SK-N-MC (cell line): ENCODE data around the gene ZNF830.

ENCODE experiments used
- DNase-seq: peaks from one replicate; pipeline ENCODE4 v3.0.0-alpha.2; 2011; ENCODE audit warnings: low read depth, low spot score
- H3K27ac ChIP-seq: fragments of 200-600 bp; sonication (generic); 2 replicates; pipeline ENCODE4 v1.5.1; 2016; ENCODE audit warnings: mixed run types
- H3K36me3 ChIP-seq: fragments of 200-600 bp; sonication (generic); 2 replicates; pipeline ENCODE4 v1.6.1; 2017; ENCODE audit warnings: antibody characterized with exemption, low read length, mixed read lengths; ENCODE audit not compliant: insufficient read depth
- H3K4me3 ChIP-seq: fragments of 200-600 bp; sonication (generic); 2 replicates; pipeline ENCODE4 v1.5.1; 2016
- H3K9ac ChIP-seq: fragments of 200-600 bp; sonication (generic); 2 replicates; pipeline ENCODE4 v1.8.0; 2017; ENCODE audit warnings: mixed run types, mixed read lengths; ENCODE audit not compliant: insufficient read length
- H3K9me3 ChIP-seq: fragments of 200-600 bp; sonication (generic); 2 replicates; pipeline ENCODE4 v1.6.1; 2017; ENCODE audit warnings: low read depth, mild to moderate bottlenecking, antibody characterized with exemption, low read length, moderate library complexity, mixed read lengths
- EZH2 ChIP-seq: fragments of 200-600 bp; sonication (generic); IDR thresholded peaks from one replicate; pipeline ENCODE4 v1.6.1; 2017; ENCODE audit warnings: antibody characterized with exemption
- FOXP2 ChIP-seq: optimal IDR thresholded peaks from 2 replicates; pipeline ENCODE3; 2011; ENCODE audit warnings: mild to moderate bottlenecking, moderate library complexity; ENCODE audit not compliant: insufficient read depth; ENCODE audit errors: extremely low read length, control extremely low read depth
- POLR2AphosphoS5 ChIP-seq: IDR thresholded peaks from 2 replicates; pipeline ENCODE4 v1.6.1; 2012; ENCODE audit warnings: mild to moderate bottlenecking, low read depth, low read length, borderline replicate concordance

The ZNF830 gene

DNA sequence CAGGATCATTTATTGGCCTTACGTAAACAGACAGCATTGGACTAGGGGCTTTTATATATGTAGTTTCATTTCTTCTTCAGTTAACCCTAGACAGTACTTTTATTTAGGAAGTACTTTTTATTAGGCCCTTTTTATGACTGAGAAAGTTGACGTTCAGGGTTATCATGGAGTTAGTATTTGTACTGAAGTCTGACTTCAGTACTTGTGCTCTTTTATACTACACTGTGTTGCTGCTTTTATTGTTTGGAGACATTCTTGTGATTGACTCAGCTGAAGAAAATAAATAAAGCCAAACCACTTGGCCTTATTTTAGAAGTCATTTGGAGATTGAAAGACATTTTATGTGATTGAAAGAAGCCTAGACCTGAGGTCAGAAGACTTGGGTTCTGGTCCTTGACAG is 25.9 kb downstream of the ZNF830 start:
- Histone ChIP-seq H3K9me3 (no peaks in the 10 kb centered on the region), H3K36me3 (peaks cover 60% of the 10 kb centered on the region)

DNA sequence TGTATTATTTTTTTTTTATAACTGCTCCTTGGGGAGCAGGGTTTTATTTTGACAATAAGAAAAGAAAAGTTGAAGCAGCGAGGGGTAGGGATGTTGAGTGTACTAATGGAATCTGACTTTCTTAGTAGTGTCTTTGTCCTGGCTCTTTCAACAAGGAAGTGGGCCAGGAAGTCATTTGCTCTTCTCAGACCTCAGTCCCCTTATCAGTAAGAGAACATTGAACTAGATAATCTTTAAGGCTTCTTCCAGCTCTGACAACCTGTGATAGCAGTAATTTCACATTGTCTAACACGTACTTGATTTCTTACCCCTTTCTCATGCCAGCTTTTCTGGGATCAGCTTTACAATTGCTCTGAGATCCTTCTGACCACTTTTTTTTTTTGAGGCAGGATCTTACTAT is 27.3 kb downstream of the ZNF830 start:
- DNase-seq: no peak
- Histone ChIP-seq H3K36me3 (peaks cover 60% of the 10 kb centered on the region), H3K9me3 (no peaks in the 10 kb centered on the region), H3K9ac (no peak overlapping the region), H3K27ac (no peak overlapping the region), H3K4me3 (no peak overlapping the region)
- TF ChIP-seq POLR2AphosphoS5 (no peak), EZH2 (no peak), FOXP2 (no peak)

More for the DNA sequence above, 25.9 kb downstream of the ZNF830 start:
- no peak for TF ChIP-seq FOXP2
- no peak for TF ChIP-seq EZH2
- TF ChIP-seq POLR2AphosphoS5: no peak
- Histone ChIP-seq H3K9ac (no peak overlapping the region), H3K27ac (no peak overlapping the region), H3K4me3 (no peak overlapping the region)
- no peak for DNase-seq

GRCh38 chr17:34989473-34989872 is 28.1 kb downstream of the ZNF830 start:
- TF ChIP-seq FOXP2 (no peak), POLR2AphosphoS5 (no peak), EZH2 (no peak)
- no peak overlapping the region for H3K9ac ChIP-seq
- H3K27ac ChIP-seq: no peak overlapping the region

DNA sequence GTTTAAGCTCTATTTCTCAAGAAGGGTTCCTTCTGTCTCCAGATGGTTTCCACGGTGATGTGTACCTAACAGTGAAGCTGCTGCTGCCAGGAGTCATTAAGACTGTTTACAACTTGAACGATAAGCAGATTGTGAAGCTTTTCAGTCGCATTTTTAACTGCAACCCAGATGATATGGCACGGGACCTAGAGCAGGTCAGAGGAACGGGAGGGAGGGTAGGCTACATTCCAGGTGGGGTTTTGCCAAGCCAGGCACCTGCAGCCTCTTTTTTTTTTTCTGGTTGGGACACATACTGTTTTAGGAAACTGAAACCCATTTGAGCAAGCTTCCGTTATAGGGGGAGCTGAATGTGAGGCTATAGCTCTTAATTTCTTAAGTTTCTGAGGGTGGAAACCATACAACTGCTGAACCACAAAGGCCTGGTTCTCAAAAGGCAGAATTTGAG is 29.6 kb downstream of the ZNF830 start:
- Histone ChIP-seq H3K36me3 (peaks cover 70% of the 10 kb centered on the region), H3K9me3 (no peaks in the 10 kb centered on the region), H3K4me3 (no peak overlapping the region), H3K27ac (no peak overlapping the region), H3K9ac (no peak overlapping the region)
- no peak for DNase-seq
- TF ChIP-seq POLR2AphosphoS5 (no peak), EZH2 (no peak), FOXP2 (no peak)

More at GRCh38 chr17:34989473-34989872, 28.1 kb downstream of the ZNF830 start:
- Histone ChIP-seq H3K4me3 (no peak overlapping the region), H3K36me3 (peaks cover 64% of the 10 kb centered on the region), H3K9me3 (no peaks in the 10 kb centered on the region)
- DNase-seq: no peak

- H3K27ac ChIP-seq: no peak overlapping the region
- H3K9ac ChIP-seq: no peak overlapping the region
- TF ChIP-seq FOXP2: no peak
- no peak for TF ChIP-seq EZH2
- TF ChIP-seq POLR2AphosphoS5: no peak
- no peak overlapping the region for H3K4me3 ChIP-seq
- no peaks in the 10 kb centered on the region for H3K9me3 ChIP-seq
- peaks cover 71% of the 10 kb centered on the region for H3K36me3 ChIP-seq
- DNase-seq: no peak
Observed at GRCh38 chr17:34991606-34992005, 30.3 kb downstream of the ZNF830 start.

DNA sequence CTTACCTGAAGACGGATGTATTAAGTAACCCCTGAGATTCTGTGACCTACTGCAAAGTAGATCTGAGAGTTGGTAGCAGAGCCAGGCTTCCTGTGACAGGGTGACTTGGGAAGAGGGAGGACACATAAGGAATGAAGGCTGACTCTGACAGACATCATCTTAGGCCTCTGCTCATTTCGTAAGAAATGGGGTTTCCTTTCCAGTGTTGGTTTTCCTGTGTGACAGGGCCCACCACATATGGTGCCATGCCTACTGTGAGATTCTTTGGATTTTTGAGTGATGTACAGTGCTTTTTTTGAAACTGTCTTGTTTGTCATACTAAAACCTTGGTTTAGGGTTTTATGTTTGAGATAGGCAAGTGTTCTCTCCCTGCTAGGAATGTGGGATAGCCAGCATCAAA is 31.7 kb downstream of the ZNF830 start:
- Histone ChIP-seq H3K27ac (no peak overlapping the region), H3K9ac (no peak overlapping the region), H3K4me3 (no peak overlapping the region), H3K36me3 (peaks cover 69% of the 10 kb centered on the region), H3K9me3 (no peaks in the 10 kb centered on the region)
- DNase-seq: no peak
- TF ChIP-seq EZH2 (no peak), FOXP2 (no peak), POLR2AphosphoS5 (no peak)

- no peak overlapping the region for H3K4me3 ChIP-seq
- TF ChIP-seq POLR2AphosphoS5 (no peak), EZH2 (no peak), FOXP2 (no peak)
- H3K9me3 ChIP-seq: no peaks in the 10 kb centered on the region
- no peak overlapping the region for H3K27ac ChIP-seq
- peaks cover 70% of the 10 kb centered on the region for H3K36me3 ChIP-seq
- DNase-seq: no peak
- no peak overlapping the region for H3K9ac ChIP-seq
Observed at GRCh38 chr17:34996422-34997285, 35.3 kb downstream of the ZNF830 start.

GRCh38 chr17:34997355-34997862 is 36.1 kb downstream of the ZNF830 start:
- DNase-seq: no peak
- Histone ChIP-seq H3K36me3 (peaks cover 66% of the 10 kb centered on the region), H3K27ac (no peak overlapping the region), H3K4me3 (no peak overlapping the region), H3K9me3 (no peaks in the 10 kb centered on the region), H3K9ac (no peak overlapping the region)
- TF ChIP-seq EZH2: no peak
- TF ChIP-seq FOXP2: no peak
- TF ChIP-seq POLR2AphosphoS5: no peak
